Activated T-helper 17 cell treated with anti-CD3 and anti-CD28 coated beads, Interleukin-2, amount 50 U/mL, for 72 hours (primary cell): ENCODE measurements around the gene ACAA2. TPM values are rescaled to one million over a fixed set of nuclear protein-coding genes. Genes with fewer than 3 reads are reported as not detected.
"Not testable (repeated sequence)": the region's sequence is repeated elsewhere in the genome, so short reads cannot be mapped to it uniquely, and the experiment has no call there.

ENCODE experiments used
- ATAC-seq: fragments of 150-1000 bp; cut with Tn5 transposase; replicated peaks from 2 replicates; pipeline ENCODE4 v1.10.0; 2021; ENCODE audit warnings: mild to moderate bottlenecking, moderate library complexity
- H3K27ac Mint-ChIP-seq: one replicate; pipeline ENCODE4 v1.8.0; 2022; ENCODE audit warnings: mixed read lengths
- H3K27me3 Mint-ChIP-seq: one replicate; pipeline ENCODE4 v1.8.0; 2022; ENCODE audit warnings: mixed read lengths
- H3K36me3 Mint-ChIP-seq: one replicate; pipeline ENCODE4 v1.8.0; 2022; ENCODE audit warnings: low read depth, mild to moderate bottlenecking, mixed read lengths
- H3K4me1 Mint-ChIP-seq: one replicate; pipeline ENCODE4 v1.8.0; 2022; ENCODE audit warnings: mixed read lengths
- H3K4me3 Mint-ChIP-seq: one replicate; pipeline ENCODE4 v1.8.0; 2022; ENCODE audit warnings: mild to moderate bottlenecking, mixed read lengths
- H3K9me3 Mint-ChIP-seq: one replicate; pipeline ENCODE4 v1.8.0; 2022; ENCODE audit warnings: mixed read lengths
- total RNA-seq, 2 donors: library from RNA; stranded (reverse); gene quantifications; one replicate each; pipeline ENCODE4 v1.2.3, GENCODE V29; 2022

Gene ACAA2
- total RNA-seq, 2 donors from 2014 or later, result 73.7 to 94.7 TPM

DNA sequence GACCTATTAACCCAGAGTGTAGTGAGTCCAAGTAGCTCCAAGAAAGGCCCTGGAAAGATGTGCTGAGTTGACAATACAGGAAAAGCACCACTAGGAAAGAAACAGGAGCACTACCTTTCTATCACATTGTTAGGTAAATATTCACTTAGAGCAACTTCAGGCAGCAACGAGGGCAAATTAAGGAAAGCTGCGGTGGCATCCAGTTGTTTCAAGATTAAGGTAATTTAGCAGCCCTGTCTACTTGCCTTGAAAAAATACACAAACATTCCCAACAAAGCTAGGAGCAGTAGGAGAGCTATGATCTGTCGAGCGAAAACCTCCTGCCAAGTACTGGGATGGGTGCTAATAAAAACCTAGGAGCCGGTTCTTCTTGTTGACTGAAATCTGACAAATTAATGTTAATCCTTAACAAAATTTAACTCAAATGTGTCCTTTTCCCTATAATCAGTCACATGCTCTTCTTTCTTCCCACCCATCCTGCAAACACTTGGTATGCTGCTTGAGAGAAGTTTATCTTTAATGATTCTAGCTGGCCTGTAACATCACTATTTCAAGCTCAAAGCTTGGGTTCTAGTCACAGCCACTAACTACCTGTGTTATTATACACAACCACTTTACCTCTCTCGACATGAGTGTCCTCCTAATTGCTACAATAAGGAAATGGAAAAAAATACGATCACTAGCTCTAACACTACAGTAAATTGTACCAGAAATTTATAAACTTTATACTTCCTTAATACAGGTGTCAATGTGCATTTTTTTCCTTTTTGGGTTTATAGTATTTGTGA is 2.0 kb downstream of the ACAA2 start:
- H3K4me3 Mint-ChIP-seq, result peak overlapping the region; percentile 96
- H3K9me3 Mint-ChIP-seq, result peaks cover 5% of the 10 kb centered on the region
- H3K27me3 Mint-ChIP-seq, result no peaks in the 10 kb centered on the region
- no peak for ATAC-seq
- H3K4me1 Mint-ChIP-seq, result peaks cover 42% of the 10 kb centered on the region
- no peak overlapping the region for H3K27ac Mint-ChIP-seq
- peaks cover 18% of the 10 kb centered on the region for H3K36me3 Mint-ChIP-seq

DNA sequence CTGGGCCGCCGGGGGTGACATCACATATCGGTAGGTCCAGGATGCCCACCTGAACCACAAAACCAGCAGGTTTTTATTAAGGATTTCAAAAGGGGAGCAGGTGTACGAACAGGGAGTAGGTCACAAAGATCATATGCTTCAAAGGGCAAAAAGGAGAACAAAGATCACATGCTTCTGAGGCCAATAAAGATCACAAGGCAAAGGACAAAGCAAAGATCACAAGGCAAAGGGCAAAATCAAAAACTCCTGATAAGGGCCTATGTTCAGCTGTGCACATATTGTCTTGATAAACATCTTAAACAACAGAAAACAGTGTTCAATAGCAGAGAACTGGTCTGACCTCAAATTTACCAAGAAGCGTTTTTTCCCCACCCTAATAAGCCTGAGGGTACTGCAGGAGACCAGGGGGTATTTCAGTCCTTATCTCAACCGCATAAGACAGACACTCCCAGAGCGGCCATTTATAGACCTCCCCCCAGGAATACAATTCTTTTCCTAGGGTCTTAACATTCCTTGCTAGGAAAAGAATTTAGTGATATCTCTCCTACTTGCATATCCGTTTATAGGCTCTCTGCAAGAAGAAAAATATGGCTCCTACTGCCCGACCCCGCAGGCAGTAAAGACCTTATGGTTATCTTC is 4.7 kb downstream of the ACAA2 start:
- not testable (repeated sequence) for H3K4me3 Mint-ChIP-seq, ATAC-seq, H3K9me3 Mint-ChIP-seq, H3K27me3 Mint-ChIP-seq, H3K27ac Mint-ChIP-seq, H3K36me3 Mint-ChIP-seq
- peaks cover 33% of the 10 kb centered on the region for H3K4me1 Mint-ChIP-seq

- Mint-ChIP-seq H3K27ac (no peak overlapping the region), H3K4me3 (no peak overlapping the region), H3K9me3 (peaks cover 5% of the 10 kb centered on the region), H3K27me3 (no peaks in the 10 kb centered on the region), H3K4me1 (peaks cover 14% of the 10 kb centered on the region), H3K36me3 (peaks cover 32% of the 10 kb centered on the region)
- ATAC-seq, result peak; percentile 49
These were observed 9.2 kb downstream of the ACAA2 start for GRCh38 chr18:49804096-49804495.

DNA sequence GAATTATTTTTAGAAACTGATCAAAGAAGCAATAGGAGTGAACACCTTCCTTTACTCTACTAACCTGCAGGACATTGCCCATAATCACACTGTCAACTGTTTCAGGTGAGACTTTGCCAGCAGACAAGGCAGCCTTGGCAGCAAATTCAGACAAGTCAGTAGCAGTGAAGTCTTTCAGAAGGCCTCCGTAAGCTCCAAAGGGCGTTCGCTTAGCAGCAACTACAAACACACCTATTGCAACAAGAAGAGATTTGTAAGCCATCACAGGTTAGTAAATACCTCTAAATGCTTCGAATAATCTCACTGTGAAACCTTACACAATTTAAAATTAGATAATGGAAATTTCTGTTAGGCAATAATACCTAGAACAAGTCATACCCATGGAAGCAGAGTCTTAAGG is 10.7 kb downstream of the ACAA2 start:
- no peaks in the 10 kb centered on the region for H3K27me3 Mint-ChIP-seq
- no peak overlapping the region for H3K4me3 Mint-ChIP-seq
- no peak for ATAC-seq
- H3K9me3 Mint-ChIP-seq, result no peaks in the 10 kb centered on the region
- H3K27ac Mint-ChIP-seq, result no peak overlapping the region
- H3K4me1 Mint-ChIP-seq, result peaks cover 18% of the 10 kb centered on the region
- H3K36me3 Mint-ChIP-seq, result peaks cover 40% of the 10 kb centered on the region

DNA sequence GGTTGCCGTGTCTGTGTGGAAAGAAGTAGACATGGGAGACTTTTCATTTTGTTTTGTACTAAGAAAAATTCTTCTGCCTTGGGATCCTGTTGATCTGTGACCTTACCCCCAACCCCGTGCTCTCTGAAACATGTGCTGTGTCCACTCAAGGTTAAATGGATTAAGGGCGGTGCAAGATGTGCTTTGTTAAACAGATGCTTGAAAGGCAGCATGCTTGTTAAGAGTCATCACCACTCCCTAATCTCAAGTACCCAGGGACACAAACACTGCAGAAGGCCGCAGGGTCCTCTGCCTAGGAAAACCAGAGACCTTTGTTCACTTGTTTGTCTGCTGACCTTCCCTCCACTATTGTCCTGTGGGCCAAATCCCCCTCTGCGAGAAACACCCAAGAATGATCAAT is 12.8 kb downstream of the ACAA2 start:
- not testable (repeated sequence) for H3K27me3 Mint-ChIP-seq, H3K27ac Mint-ChIP-seq, H3K4me3 Mint-ChIP-seq, ATAC-seq, H3K9me3 Mint-ChIP-seq
- Mint-ChIP-seq H3K36me3 (peaks cover 59% of the 10 kb centered on the region), H3K4me1 (peaks cover 12% of the 10 kb centered on the region)

- peaks cover 66% of the 10 kb centered on the region for H3K36me3 Mint-ChIP-seq
- H3K4me3 Mint-ChIP-seq, result not testable (repeated sequence)
These were observed 13.5 kb downstream of the ACAA2 start for GRCh38 chr18:49799806-49800205.

GRCh38 chr18:49798001-49798400 is 15.3 kb downstream of the ACAA2 start:
- peak overlapping the region; percentile 34 for H3K27ac Mint-ChIP-seq
- H3K36me3 Mint-ChIP-seq, result peaks cover 77% of the 10 kb centered on the region
- no peak for ATAC-seq
- no peaks in the 10 kb centered on the region for H3K27me3 Mint-ChIP-seq
- H3K4me1 Mint-ChIP-seq, result peaks cover 4% of the 10 kb centered on the region
- no peak overlapping the region for H3K4me3 Mint-ChIP-seq
- no peaks in the 10 kb centered on the region for H3K9me3 Mint-ChIP-seq

More at GRCh38 chr18:49799806-49800205, 13.5 kb downstream of the ACAA2 start:
- H3K9me3 Mint-ChIP-seq, H3K27me3 Mint-ChIP-seq, H3K27ac Mint-ChIP-seq, ATAC-seq: not testable (repeated sequence)
- peaks cover 11% of the 10 kb centered on the region for H3K4me1 Mint-ChIP-seq

- H3K4me3 Mint-ChIP-seq, result peak overlapping the region; percentile 23
- H3K4me1 Mint-ChIP-seq, result peaks cover 4% of the 10 kb centered on the region
- H3K36me3 Mint-ChIP-seq, result peaks cover 78% of the 10 kb centered on the region
- no peaks in the 10 kb centered on the region for H3K27me3 Mint-ChIP-seq
- H3K9me3 Mint-ChIP-seq, result no peaks in the 10 kb centered on the region
- H3K27ac Mint-ChIP-seq, result peak overlapping the region; percentile 54
- peak; percentile 63 for ATAC-seq
These were observed 17.5 kb downstream of the ACAA2 start for GRCh38 chr18:49795612-49796552.

DNA sequence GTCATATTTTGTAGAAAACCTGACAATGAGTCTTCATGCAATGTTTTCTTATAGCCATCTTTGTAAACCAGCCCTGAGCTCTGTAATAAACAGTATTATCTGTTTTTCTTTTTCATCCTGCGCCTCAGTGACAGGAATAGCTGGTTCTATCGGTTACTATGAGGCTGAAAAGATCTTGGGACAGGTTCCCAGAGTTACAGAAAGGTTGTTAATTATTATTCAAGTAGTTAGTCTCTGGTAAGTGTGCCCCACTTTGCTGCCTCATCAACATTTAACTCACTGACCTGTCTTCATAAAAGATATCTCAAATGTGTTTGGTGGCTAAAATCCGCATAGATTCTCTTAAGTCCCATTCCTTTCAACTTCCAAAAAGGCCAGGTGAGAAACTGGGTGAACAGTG is 18.6 kb downstream of the ACAA2 start:
- no peaks in the 10 kb centered on the region for H3K27me3 Mint-ChIP-seq
- peaks cover 10% of the 10 kb centered on the region for H3K4me1 Mint-ChIP-seq
- no peak overlapping the region for H3K27ac Mint-ChIP-seq
- no peak for ATAC-seq
- no peak overlapping the region for H3K4me3 Mint-ChIP-seq
- H3K9me3 Mint-ChIP-seq, result no peaks in the 10 kb centered on the region
- H3K36me3 Mint-ChIP-seq, result peaks cover 84% of the 10 kb centered on the region

GRCh38 chr18:49789560-49790134 is 23.7 kb downstream of the ACAA2 start:
- peak; percentile 89 for ATAC-seq
- peak overlapping the region; percentile 68 for H3K27ac Mint-ChIP-seq

GRCh38 chr18:49788327-49788898 is 24.9 kb downstream of the ACAA2 start:
- Mint-ChIP-seq H3K27me3 (no peaks in the 10 kb centered on the region), H3K36me3 (peaks cover 78% of the 10 kb centered on the region), H3K9me3 (no peaks in the 10 kb centered on the region), H3K4me3 (peak overlapping the region; percentile 71), H3K4me1 (peaks cover 41% of the 10 kb centered on the region), H3K27ac (peak overlapping the region; percentile 68)
- ATAC-seq, result peak; percentile 72

More at GRCh38 chr18:49789560-49790134, 23.7 kb downstream of the ACAA2 start:
- not testable (repeated sequence) for H3K9me3 Mint-ChIP-seq, H3K27me3 Mint-ChIP-seq
- Mint-ChIP-seq H3K4me3 (peak overlapping the region; percentile 71), H3K4me1 (peaks cover 39% of the 10 kb centered on the region), H3K36me3 (peaks cover 78% of the 10 kb centered on the region)

DNA sequence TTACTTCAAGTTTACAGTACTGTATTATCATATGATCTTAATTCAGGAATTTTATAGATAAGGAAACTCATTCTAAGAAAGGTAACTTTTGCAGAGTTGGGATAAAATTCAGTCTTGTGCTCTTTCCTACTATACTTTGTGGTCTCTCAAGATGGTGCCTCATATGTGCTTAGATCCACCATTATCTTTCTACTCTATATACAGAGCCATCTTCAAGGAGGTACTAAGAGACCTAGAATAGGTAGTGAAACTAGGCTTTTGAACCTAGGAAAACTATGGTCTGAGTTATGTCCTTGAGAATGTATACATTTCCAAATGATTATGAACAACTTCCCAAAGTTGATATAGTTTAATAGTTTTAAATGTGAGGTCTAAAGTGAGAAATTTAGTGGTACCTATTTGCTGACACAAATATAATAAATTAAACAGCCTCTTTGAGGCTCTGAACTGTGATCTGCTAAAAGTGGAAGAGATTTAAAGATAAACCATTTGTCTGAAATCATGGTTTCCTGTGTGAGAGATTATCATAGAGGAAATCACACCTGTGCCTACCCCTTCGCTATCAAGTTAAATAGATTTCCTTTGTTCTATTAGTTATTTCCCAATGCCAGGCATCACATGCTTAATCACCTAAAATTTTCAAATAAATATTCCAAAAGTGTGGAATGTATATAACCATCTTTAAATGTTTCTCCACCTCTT is 27.2 kb downstream of the ACAA2 start:
- Mint-ChIP-seq H3K9me3 (no peaks in the 10 kb centered on the region), H3K27me3 (no peaks in the 10 kb centered on the region), H3K4me3 (peak overlapping the region; percentile 12), H3K27ac (peak overlapping the region; percentile 11), H3K36me3 (peaks cover 72% of the 10 kb centered on the region), H3K4me1 (peaks cover 41% of the 10 kb centered on the region)
- ATAC-seq, result no peak

- Mint-ChIP-seq H3K4me1 (peaks cover 34% of the 10 kb centered on the region), H3K9me3 (no peaks in the 10 kb centered on the region), H3K36me3 (peaks cover 71% of the 10 kb centered on the region), H3K4me3 (no peak overlapping the region), H3K27me3 (no peaks in the 10 kb centered on the region), H3K27ac (no peak overlapping the region)
- ATAC-seq, result no peak
These were observed 28.7 kb downstream of the ACAA2 start for GRCh38 chr18:49784427-49785185.
